Lower lobe of right lung (tissue), 2 donors: Measurements from ENCODE around the gene NUBP1. TPM values are rescaled to one million over a fixed set of nuclear protein-coding genes. Genes with fewer than 3 reads are reported as not detected.
"Not testable (repeated sequence)": the region's sequence is repeated elsewhere in the genome, so short reads cannot be mapped to it uniquely, and the experiment has no call there.

Experiments used
- ATAC-seq, 2 donors: fragments of 200-7000 bp; cut with Tn5 transposase; one replicate each; pipeline ENCODE4 v1.9.1; 2020 to 2022; ENCODE audit warnings: mild to moderate bottlenecking in 2 of 2, moderate library complexity in 2 of 2
- DNase-seq: peaks from one replicate; pipeline ENCODE4 v3.0.0-alpha.2; 2020
- H3K27ac ChIP-seq: fragments of 200-600 bp; one replicate; pipeline ENCODE4 v1.8.0; 2022
- H3K27me3 ChIP-seq: fragments of 200-600 bp; one replicate; pipeline ENCODE4 v1.8.0; 2022; ENCODE audit warnings: low read depth
- H3K36me3 ChIP-seq: fragments of 200-600 bp; one replicate; pipeline ENCODE4 v1.8.0; 2022; ENCODE audit warnings: mild to moderate bottlenecking
- H3K4me1 ChIP-seq: fragments of 200-600 bp; one replicate; pipeline ENCODE4 v1.8.0; 2022
- H3K4me3 ChIP-seq: fragments of 200-600 bp; one replicate; pipeline ENCODE4 v1.8.0; 2022; ENCODE audit warnings: mild to moderate bottlenecking
- H3K9me3 ChIP-seq: fragments of 200-600 bp; one replicate; pipeline ENCODE4 v1.8.0; 2022
- CTCF ChIP-seq: fragments of 200-600 bp; IDR thresholded peaks from one replicate; pipeline ENCODE4 v1.8.0; 2022; ENCODE audit warnings: antibody characterized with exemption, mild to moderate bottlenecking
- intact Hi-C: fragments of 100-400 bp; cut with DNase I; formaldehyde crosslinking; loops from one replicate; pipeline ENCODE4 v1.11.0; 2022
- total RNA-seq: library from RNA; stranded (reverse); fragmentation: NEBNext Ultra II Directional; extraction: Animal tissue kit (Norgen Biotek cat#: 25700); gene quantifications from one replicate; pipeline ENCODE4 v1.2.1, GENCODE V29; 2021
- donor health status: DM: no; HTN: yes; CAD: no; lungs with severe emphysema.

NUBP1 gene
- total RNA-seq, 1 donor from 2014 or later = 37.7 TPM

GRCh38 chr16:10769381-10769780 lies 25.7 kb downstream of the NUBP1 start:
- Histone ChIP-seq H3K27me3 (no peaks in the 10 kb centered on the region), H3K4me1 (peaks cover 6% of the 10 kb centered on the region), H3K27ac (no peak overlapping the region), H3K4me3 (no peak overlapping the region), H3K9me3 (no peaks in the 10 kb centered on the region), H3K36me3 (peaks cover 43% of the 10 kb centered on the region)
- no peak for TF ChIP-seq CTCF
- no peak for ATAC-seq
- intact Hi-C loops = no loop called here
- no peak for DNase-seq

- Histone ChIP-seq H3K27ac (no peak overlapping the region), H3K9me3 (no peaks in the 10 kb centered on the region), H3K4me1 (no peaks in the 10 kb centered on the region), H3K4me3 (no peak overlapping the region), H3K27me3 (no peaks in the 10 kb centered on the region), H3K36me3 (peaks cover 31% of the 10 kb centered on the region)
- ATAC-seq (peak; percentile 54 to 70), DNase-seq (no peak)
- no peak for TF ChIP-seq CTCF
- intact Hi-C loops = no loop called here
Observed at GRCh38 chr16:10770907-10771306, 27.3 kb downstream of the NUBP1 start.

GRCh38 chr16:10776280-10776679 lies 32.6 kb downstream of the NUBP1 start:
- no peak overlapping the region for H3K4me3 ChIP-seq
- ATAC-seq (no peak), DNase-seq (no peak)
- no peak for TF ChIP-seq CTCF
- H3K4me1 ChIP-seq = no peaks in the 10 kb centered on the region
- no peaks in the 10 kb centered on the region for H3K27me3 ChIP-seq
- no peaks in the 10 kb centered on the region for H3K9me3 ChIP-seq
- intact Hi-C loops = no loop called here
- H3K36me3 ChIP-seq = no peaks in the 10 kb centered on the region
- no peak overlapping the region for H3K27ac ChIP-seq

- H3K9me3 ChIP-seq, H3K27me3 ChIP-seq, H3K36me3 ChIP-seq, intact Hi-C loops, H3K4me1 ChIP-seq, DNase-seq, ATAC-seq, H3K27ac ChIP-seq, H3K4me3 ChIP-seq: not testable (repeated sequence)
Observed at GRCh38 chr16:10776923-10777322, 33.3 kb downstream of the NUBP1 start.

GRCh38 chr16:10777356-10777755 lies 33.7 kb downstream of the NUBP1 start:
- no peak for ATAC-seq

GRCh38 chr16:10779908-10780307 lies 36.3 kb downstream of the NUBP1 start:
- H3K27me3 ChIP-seq, DNase-seq, H3K4me1 ChIP-seq, H3K27ac ChIP-seq, intact Hi-C loops, ATAC-seq, H3K4me3 ChIP-seq, H3K36me3 ChIP-seq, H3K9me3 ChIP-seq: not testable (repeated sequence)

More at GRCh38 chr16:10777356-10777755, 33.7 kb downstream of the NUBP1 start:
- H3K27me3 ChIP-seq = no peaks in the 10 kb centered on the region
- H3K9me3 ChIP-seq = no peaks in the 10 kb centered on the region
- no peak overlapping the region for H3K4me3 ChIP-seq
- H3K36me3 ChIP-seq = no peaks in the 10 kb centered on the region
- no peaks in the 10 kb centered on the region for H3K4me1 ChIP-seq
- no peak for DNase-seq
- intact Hi-C loops = no loop called here
- TF ChIP-seq CTCF = no peak
- no peak overlapping the region for H3K27ac ChIP-seq

- Histone ChIP-seq H3K27ac (no peak overlapping the region), H3K9me3 (no peaks in the 10 kb centered on the region), H3K4me1 (no peaks in the 10 kb centered on the region), H3K27me3 (no peaks in the 10 kb centered on the region), H3K4me3 (no peak overlapping the region), H3K36me3 (no peaks in the 10 kb centered on the region)
- no peak for ATAC-seq
- no peak for DNase-seq
- TF ChIP-seq CTCF = no peak
- intact Hi-C loops = no loop called here
Observed at GRCh38 chr16:10780628-10781027, 37.0 kb downstream of the NUBP1 start.
